ENCODE results near the gene PITX3.
A peak's percentile ranks its signal among the peaks of the same experiment; 100 is the strongest.
"Not testable (repeated sequence)": the region's sequence is repeated elsewhere in the genome, so short reads cannot be mapped to it uniquely, and the experiment has no call there.

The PITX3 gene

DNA sequence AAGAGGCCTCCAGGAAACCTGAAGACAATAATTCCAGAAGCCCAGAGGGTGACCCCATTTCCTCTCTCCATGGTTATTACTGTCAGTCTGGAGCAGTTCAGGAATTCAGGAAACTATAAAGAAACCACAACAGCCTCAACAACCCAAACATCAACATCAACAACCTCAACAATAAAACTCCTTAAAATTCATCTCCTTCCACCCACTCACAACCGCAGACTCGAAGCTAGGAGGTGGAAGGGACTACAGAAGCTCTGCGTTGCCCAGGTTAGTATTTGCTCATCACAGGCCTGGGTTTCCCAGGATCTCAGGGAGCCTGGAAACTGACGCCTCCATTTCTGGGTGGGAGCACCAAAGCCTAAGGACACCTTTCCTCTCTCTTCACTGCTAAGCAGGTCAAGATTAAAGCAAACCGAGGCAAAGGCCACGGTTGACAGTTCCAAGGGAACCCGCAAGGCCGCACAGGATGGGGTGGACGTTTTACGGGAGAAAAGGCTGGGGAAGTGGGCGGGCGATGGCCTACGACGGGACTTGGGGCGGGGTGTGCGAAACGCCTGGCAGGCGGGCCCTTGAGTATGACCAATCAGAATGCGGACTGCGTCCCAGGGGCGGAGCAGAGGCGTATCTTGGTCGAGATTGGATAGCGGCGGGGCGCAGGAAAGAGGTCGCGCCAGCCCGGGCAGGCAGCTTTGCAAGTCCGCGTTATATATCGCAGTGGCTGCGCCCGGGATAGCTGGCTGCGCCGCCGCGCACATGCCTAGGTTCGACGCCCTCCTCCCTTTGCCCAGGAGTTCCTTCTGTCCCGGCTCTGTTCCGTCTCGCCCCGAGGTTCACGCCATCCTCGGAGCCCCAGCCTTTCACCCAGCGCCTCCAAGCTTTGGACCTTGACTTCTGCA lies 15.4 kb downstream of the PITX3 start, which contains the start of gene ELOVL3:
TSS of gene ELOVL3 (plus strand) at position 654 of the 896 bp plus-strand sequence. CDS start 250 bp downstream, outside the sequence.
- no peak for DNase-seq

GRCh38 chr10:102222797-102223196 lies 18.5 kb downstream of the PITX3 start:
- no peak for DNase-seq

DNA sequence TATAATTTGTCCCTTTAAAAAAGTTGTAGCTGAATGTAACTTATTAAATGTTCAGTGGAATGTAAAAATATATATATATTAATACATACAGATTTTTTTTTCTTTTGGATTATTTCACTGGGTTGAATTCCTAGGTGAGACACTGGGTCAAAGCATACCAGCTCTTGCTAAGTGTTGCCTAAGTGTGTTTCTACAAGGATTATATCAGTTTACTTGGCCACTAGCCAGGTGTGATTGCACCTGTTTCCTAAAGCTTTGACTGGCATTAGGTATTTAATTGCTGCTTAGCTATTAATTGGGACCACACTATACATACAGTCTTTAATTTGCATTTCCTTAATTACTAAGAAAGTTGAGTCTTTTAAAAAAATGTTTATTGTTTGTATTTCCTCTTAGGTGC lies 20.7 kb downstream of the PITX3 start:
- peak; percentile 60 for DNase-seq

DNA sequence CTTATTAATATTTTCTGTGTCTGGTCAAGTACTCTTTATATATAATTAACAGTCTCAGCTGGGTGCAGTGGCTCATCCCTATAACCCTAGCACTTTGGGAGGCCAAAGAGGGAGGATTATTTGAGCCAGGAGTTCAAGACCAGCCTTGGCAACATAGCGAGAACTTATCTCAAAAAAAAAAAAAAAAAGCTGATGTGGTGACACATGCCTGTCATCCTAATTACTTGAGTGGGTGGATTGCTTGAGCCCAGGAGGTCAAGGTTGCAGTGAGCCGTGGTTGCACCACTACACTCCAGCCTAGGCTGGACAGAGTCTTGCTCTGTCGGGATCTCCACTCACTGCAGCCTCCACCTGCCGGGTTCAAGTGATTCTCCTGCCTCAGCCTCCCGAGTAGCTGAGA lies 21.9 kb downstream of the PITX3 start:
- no peak for DNase-seq

DNA sequence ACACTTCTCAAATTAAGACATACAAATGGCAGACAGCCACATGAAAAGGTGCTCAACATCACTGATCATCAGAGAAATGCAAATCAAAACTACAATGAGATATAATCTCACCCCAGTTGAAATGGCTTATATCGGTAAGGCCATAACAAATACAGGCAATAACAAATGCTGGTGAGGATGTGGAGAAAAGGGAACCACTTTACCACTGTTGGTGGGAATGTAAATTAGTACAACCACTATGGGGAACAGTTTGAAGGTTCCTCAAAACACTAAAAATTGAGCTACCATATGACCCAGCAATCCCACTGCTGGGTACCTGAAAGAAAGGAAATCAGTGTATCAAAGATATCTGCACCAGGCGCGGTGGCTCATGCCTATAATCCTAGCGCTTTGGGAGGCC lies 27.7 kb downstream of the PITX3 start:
- DNase-seq: not testable (repeated sequence)

DNA sequence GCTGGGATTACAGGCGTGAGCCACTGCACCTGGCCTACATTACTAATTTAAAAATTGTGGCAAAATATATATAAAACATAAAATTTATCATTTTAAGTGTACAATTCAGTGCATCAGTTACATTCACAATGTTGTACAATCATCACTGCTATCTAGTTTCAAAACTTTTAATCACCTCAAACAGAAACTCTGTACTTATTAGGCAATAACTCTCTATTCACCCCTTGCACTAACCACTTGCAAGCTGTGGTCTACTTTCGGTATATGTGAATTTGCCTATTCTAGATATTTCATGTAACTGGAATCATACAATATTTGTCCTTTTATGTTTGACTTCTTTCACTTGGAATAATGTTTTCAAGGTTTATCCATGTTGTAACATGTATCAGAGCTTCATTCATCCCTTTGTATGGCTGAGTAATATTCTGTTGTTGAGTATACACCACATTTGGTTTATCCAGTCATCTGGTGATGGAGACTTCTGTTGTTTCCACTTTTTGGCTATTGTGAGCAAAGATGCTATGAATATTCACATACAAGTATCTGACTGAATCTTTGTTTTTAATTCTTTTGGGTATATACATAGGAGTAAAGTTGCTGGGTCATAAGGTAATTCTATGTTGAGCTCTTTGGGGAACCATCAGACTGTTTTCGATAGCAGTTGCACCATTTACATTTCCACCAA lies 29.6 kb downstream of the PITX3 start:
- DNase-seq: no peak

DNA sequence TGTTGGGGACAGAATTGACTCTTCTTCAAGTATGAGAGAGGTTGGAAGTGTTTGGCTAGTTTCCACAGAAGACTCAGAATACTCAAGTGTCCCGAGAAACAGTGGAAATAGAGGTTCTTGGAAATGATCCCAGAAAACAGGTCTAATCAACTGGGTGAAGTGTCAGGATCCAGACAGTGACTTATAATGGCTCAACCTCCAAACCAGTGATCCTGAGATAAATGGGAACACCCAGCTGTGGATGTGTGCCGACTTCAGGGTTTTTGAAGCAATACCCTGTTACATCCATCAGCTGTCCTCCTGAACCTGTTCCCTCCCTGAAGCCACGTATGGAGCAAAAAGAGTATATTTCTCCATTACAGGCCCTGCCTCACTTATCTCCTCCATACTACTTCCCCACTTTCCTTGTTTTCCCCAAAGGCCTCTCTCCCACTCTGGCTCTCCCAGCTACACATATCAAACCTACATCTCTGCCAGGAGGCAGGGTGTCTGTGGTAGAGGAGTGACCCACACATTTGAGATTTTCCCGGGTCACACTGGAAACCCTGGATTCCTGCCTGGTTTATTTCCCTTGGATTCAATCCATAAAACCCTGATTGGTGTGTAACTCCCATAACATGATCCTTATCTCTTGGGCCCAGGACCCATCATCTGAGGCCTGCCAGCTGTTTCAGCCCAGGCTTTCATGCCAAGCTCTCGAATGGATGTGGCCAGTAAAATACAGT lies 32.8 kb downstream of the PITX3 start:
- DNase-seq: peak; percentile 57

DNA sequence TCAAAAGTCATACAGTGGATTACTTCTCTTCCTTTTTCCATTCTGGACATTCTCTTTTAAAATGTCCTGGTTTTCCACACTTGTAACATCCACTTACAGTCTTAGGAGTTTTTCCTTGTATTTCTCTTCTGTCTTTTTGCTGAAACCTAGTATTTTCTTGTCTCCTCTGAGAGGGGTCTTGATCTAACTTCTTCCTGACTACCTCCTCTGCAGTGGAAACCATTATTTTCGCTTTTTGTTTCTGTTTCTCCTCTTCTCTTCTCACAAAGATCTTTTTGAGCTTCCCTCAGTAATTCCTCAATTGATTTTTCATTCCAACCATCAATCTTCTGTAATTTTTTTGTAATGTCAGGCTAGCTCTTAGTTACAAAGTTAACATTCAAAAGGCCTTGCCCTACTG lies 38.9 kb downstream of the PITX3 start:
- DNase-seq: no peak

DNA sequence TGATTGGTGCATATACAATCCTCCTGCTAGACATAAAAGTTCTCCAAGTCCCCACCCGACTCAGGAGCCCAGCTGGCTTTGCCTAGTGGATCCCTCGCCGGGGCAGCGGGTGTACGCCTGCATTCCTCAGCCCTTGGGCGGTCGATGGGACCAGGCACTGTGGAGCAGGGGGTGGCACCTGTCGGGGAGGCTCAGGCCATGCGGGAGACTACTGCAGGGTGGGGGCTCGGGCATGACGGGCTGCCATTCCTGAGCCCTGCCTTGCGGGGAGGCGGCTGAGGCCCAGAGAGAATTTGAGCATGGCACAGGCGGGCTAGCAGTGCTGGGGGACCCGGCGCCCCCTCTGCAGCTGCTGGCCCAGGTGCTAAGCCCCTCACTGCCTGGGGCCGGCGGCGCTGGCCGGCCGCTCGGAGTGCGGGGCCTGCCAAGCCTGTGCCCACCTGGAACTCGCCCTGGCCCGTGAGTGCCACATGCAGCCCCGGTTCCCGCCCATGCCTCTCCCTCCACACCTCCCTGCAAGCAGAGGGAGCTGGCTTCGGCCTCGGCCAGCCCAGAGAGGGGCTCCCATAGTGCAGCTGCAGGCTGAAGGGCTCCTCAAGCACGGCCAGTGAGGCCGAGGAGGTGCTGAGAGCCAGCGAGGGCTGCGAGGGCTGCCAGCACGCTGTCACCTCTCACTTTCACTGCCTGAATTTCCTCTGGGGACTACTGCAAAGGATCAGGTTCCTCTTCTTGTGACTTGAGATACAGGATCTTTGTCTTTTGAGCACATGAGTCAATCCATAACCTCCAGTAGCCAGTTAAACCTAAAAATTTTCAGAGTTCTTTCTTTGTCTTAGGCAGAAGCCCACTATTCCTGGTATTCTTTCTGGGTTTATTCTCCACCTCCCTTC lies 40.3 kb downstream of the PITX3 start:
- DNase-seq: no peak

DNA sequence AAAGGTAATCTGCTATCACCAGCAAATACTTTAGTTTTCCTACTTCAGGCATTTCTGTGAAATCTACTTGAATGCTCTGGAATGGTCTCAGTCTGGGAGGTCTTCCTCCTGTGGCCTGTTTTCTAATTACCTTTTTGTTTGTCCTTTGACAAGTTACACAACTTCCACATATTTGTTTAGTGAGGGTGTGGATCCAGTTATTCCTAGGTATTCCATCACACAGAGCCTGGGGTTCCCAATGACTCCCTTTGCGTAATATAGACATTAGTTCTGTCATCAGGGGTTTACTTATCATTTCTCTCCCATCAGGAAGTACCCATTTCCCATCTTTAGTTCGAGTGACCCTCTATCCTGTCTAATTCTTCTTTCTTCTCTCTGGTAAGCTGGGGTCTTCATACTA lies 43.3 kb downstream of the PITX3 start:
- no peak for DNase-seq

- DNase-seq: no peak
These were observed 44.4 kb downstream of the PITX3 start for GRCh38 chr10:102196893-102197292.

- DNase-seq: no peak
These were observed 45.9 kb downstream of the PITX3 start for GRCh38 chr10:102195296-102195870.

DNA sequence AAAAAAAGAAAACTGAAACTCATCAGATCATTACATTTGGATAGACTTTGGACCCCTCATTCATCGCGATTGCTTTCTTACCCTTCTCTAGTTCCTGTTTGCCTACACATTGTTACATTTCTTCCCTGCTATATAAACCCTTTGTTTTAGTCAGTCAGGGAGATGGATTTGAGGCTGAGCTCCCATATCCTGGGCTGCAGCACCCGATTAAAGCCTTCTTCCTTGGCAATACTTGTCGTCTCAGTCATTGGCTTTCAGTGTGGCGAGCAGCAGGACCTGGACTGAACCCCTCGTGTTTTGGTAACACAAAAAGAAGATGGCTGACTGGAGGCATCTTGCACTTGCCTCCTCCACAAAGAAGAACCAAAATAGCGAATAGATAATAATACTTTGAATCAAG lies 49.4 kb downstream of the PITX3 start:
- no peak for DNase-seq

GRCh38 chr10:102188941-102189898 lies 52.1 kb downstream of the PITX3 start:
- DNase-seq: not testable (repeated sequence)

GRCh38 chr10:102188298-102188940 lies 52.9 kb downstream of the PITX3 start:
- no peak for DNase-seq

- no peak for DNase-seq
These were observed 55.3 kb downstream of the PITX3 start for GRCh38 chr10:102185811-102186527.

DNA sequence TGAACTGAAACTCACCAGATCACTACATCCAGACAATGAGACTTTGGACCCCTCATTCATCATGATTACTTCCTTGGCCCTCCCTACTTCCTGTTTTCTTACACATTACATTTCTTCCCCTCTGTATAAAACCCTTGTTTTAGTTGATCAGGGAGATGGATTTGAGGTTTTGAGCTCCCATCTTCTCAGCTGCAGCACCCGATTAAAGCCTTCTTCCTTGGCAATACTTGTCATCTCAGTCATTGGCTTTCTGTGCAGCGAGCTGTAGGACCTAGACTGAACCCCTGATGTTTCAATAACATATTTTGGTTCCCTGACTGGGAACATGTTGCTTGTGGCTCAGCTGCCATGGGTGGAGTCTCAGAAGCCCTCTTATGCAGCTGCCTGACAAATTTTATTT lies 56.0 kb downstream of the PITX3 start:
- DNase-seq: no peak

GRCh38 chr10:102184606-102185005 lies 56.7 kb downstream of the PITX3 start:
- DNase-seq: no peak
